C4-2B (cell line): ENCODE results near the gene KRT6B.

Source experiments
- ZFX ChIP-seq: fragments of 450-650 bp; IDR thresholded peaks from 2 replicates; pipeline ENCODE4 v1.6.1; 2017
- TF ChIP-seq, protein P1 (sequence below): fragments of 450-650 bp; conservative IDR thresholded peaks from 2 replicates; pipeline ENCODE4 v1.5.1; 2017; ENCODE audit warnings: mild to moderate bottlenecking

DNA sequence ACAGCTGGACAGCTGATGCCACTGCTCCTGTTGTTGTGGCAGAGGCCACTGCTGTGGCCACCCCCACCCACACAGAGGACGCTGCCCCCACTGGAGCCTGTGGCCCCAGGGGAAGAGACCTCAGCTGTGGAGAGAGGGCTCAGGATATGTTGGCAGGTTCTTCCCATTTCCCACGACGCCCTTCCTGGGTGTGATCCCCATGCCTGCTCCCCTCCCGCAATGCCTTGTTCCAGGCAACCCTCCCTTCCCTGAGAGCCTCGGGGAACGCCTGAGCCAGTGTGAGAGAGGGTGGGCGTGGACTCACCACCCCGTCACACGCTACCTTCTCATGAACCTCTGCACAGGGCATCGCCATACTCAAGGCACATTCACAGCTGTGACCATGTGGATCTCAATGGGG is 40.1 kb downstream of the KRT6B start:
- TF ChIP-seq, protein P1, sequence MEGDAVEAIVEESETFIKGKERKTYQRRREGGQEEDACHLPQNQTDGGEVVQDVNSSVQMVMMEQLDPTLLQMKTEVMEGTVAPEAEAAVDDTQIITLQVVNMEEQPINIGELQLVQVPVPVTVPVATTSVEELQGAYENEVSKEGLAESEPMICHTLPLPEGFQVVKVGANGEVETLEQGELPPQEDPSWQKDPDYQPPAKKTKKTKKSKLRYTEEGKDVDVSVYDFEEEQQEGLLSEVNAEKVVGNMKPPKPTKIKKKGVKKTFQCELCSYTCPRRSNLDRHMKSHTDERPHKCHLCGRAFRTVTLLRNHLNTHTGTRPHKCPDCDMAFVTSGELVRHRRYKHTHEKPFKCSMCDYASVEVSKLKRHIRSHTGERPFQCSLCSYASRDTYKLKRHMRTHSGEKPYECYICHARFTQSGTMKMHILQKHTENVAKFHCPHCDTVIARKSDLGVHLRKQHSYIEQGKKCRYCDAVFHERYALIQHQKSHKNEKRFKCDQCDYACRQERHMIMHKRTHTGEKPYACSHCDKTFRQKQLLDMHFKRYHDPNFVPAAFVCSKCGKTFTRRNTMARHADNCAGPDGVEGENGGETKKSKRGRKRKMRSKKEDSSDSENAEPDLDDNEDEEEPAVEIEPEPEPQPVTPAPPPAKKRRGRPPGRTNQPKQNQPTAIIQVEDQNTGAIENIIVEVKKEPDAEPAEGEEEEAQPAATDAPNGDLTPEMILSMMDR: no peak
- TF ChIP-seq ZFX: no peak
